Nephron progenitor cell (in vitro differentiated cells): Measurements from ENCODE around the gene ABHD17C.

Experiments
- DNase-seq: peaks from one replicate; pipeline ENCODE4 v3.0.0; 2021
- H3K27ac Mint-ChIP-seq: 2 replicates; pipeline ENCODE4 v1.8.0; 2021; ENCODE audit warnings: mild to moderate bottlenecking, moderate library complexity, mixed read lengths
- H3K27me3 Mint-ChIP-seq: 2 replicates; pipeline ENCODE4 v1.8.0; 2021; ENCODE audit warnings: mild to moderate bottlenecking, low read depth, mixed read lengths; ENCODE audit not compliant: poor library complexity
- H3K36me3 Mint-ChIP-seq: 2 replicates; pipeline ENCODE4 v1.8.0; 2021; ENCODE audit warnings: low read depth, mixed read lengths
- H3K4me1 Mint-ChIP-seq: 2 replicates; pipeline ENCODE4 v1.8.0; 2021; ENCODE audit warnings: mixed read lengths
- H3K4me3 Mint-ChIP-seq: 2 replicates; pipeline ENCODE4 v1.8.0; 2021; ENCODE audit warnings: mild to moderate bottlenecking, moderate library complexity, mixed read lengths
- H3K9me3 Mint-ChIP-seq: 2 replicates; pipeline ENCODE4 v1.8.0; 2021; ENCODE audit warnings: mild to moderate bottlenecking, moderate library complexity, mixed read lengths
- CTCF ChIP-seq: fragments of 200-600 bp; sonication (generic); IDR thresholded peaks from 2 replicates; pipeline ENCODE4 v1.5.0; 2021; ENCODE audit warnings: antibody characterized with exemption

ABHD17C gene

GRCh38 chr15:80662129-80662528 lies 33.0 kb upstream of the ABHD17C start:
- peaks cover 6% of the 10 kb centered on the region for H3K27me3 Mint-ChIP-seq
- no peak for TF ChIP-seq CTCF
- H3K36me3 Mint-ChIP-seq, result no peaks in the 10 kb centered on the region
- peaks cover under 1% of the 10 kb centered on the region for H3K9me3 Mint-ChIP-seq
- no peak overlapping the region for H3K27ac Mint-ChIP-seq
- no peak overlapping the region for H3K4me3 Mint-ChIP-seq
- no peak for DNase-seq
- peaks cover 4% of the 10 kb centered on the region for H3K4me1 Mint-ChIP-seq

- DNase-seq, result no peak
- Mint-ChIP-seq H3K4me1 (peaks cover 5% of the 10 kb centered on the region), H3K27me3 (peaks cover 6% of the 10 kb centered on the region), H3K36me3 (no peaks in the 10 kb centered on the region), H3K27ac (no peak overlapping the region), H3K4me3 (no peak overlapping the region), H3K9me3 (no peaks in the 10 kb centered on the region)
- no peak for TF ChIP-seq CTCF
Observed at GRCh38 chr15:80662757-80663553, 32.2 kb upstream of the ABHD17C start.

- no peak overlapping the region for H3K27ac Mint-ChIP-seq
- no peak overlapping the region for H3K4me3 Mint-ChIP-seq
- peaks cover 7% of the 10 kb centered on the region for H3K27me3 Mint-ChIP-seq
- no peaks in the 10 kb centered on the region for H3K36me3 Mint-ChIP-seq
- TF ChIP-seq CTCF, result no peak
- H3K9me3 Mint-ChIP-seq, result no peaks in the 10 kb centered on the region
- DNase-seq, result no peak
- H3K4me1 Mint-ChIP-seq, result peaks cover 8% of the 10 kb centered on the region
Observed at GRCh38 chr15:80665151-80665550, 30.0 kb upstream of the ABHD17C start.

- Mint-ChIP-seq H3K36me3 (no peaks in the 10 kb centered on the region), H3K4me1 (peaks cover 8% of the 10 kb centered on the region), H3K9me3 (peaks cover 5% of the 10 kb centered on the region), H3K27ac (no peak overlapping the region), H3K4me3 (no peak overlapping the region), H3K27me3 (peaks cover 12% of the 10 kb centered on the region)
- TF ChIP-seq CTCF, result no peak
- no peak for DNase-seq
Observed at GRCh38 chr15:80667936-80668335, 27.2 kb upstream of the ABHD17C start.

- Mint-ChIP-seq H3K36me3 (no peaks in the 10 kb centered on the region), H3K27me3 (peaks cover 9% of the 10 kb centered on the region), H3K9me3 (peaks cover 5% of the 10 kb centered on the region), H3K27ac (no peak overlapping the region), H3K4me3 (no peak overlapping the region), H3K4me1 (peaks cover 8% of the 10 kb centered on the region)
- DNase-seq, result no peak
- no peak for TF ChIP-seq CTCF
Observed at GRCh38 chr15:80668546-80669236, 26.4 kb upstream of the ABHD17C start.
